Measurements from ENCODE around the gene TCF4. TPM values are rescaled to one million over a fixed set of nuclear protein-coding genes. Genes with fewer than 3 reads are reported as not detected.

Gene TCF4
- total and polyA plus RNA-seq, 7 donors, result 8.6 to 68.9 (median 36.8) TPM

GRCh38 chr18:55382277-55382805 lies 205.7 kb downstream of the TCF4 start:
- intact Hi-C loops (cut with DNase I), result no loop called here
- Histone ChIP-seq H3K27me3 (ENCODE audit: insufficient read depth in 3 of 3, low read length in 2 of 3) (no peaks in the 10 kb centered on the region), H3K9me3 (no peaks in the 10 kb centered on the region), H3K36me3 (ENCODE audit: insufficient read depth in 1 of 2, low read depth in 1 of 2) (no peaks in the 10 kb centered on the region), H3K4me3 (no peak overlapping the region), H3K4me1 (peaks cover 14% of the 10 kb centered on the region), H3K27ac (no peak overlapping the region)
- TF ChIP-seq CTCF (IDR thresholded peaks at IDR 0.05), result no peak
- DNase-seq, result no peak
- 90 to 97% (median 91%) methylated on average over 2 of the region's 2 CpGs for WGBS, 3 donors
- ATAC-seq, result no peak

GRCh38 chr18:55381277-55381676 lies 206.7 kb downstream of the TCF4 start:
- Histone ChIP-seq H3K4me3 (no peak overlapping the region), H3K27ac (no peak overlapping the region)
- no peak for DNase-seq

GRCh38 chr18:55380589-55380988 lies 207.4 kb downstream of the TCF4 start:
- no peaks in the 10 kb centered on the region for H3K27me3 ChIP-seq (ENCODE audit: insufficient read depth in 3 of 3, low read length in 2 of 3)
- H3K4me1 ChIP-seq, result peaks cover 10% of the 10 kb centered on the region
- no peak overlapping the region for H3K27ac ChIP-seq
- ATAC-seq (no peak), DNase-seq (no peak)
- TF ChIP-seq CTCF (IDR thresholded peaks at IDR 0.05), result no peak
- H3K9me3 ChIP-seq, result no peaks in the 10 kb centered on the region
- H3K4me3 ChIP-seq, result no peak overlapping the region
- intact Hi-C loops (cut with DNase I), result no loop called here
- WGBS, 3 donors, result 95 to 98% (median 96%) methylated on average over 7 of the region's 7 CpGs
- no peaks in the 10 kb centered on the region for H3K36me3 ChIP-seq (ENCODE audit: insufficient read depth in 1 of 2, low read depth in 1 of 2)

More at GRCh38 chr18:55381277-55381676, 206.7 kb downstream of the TCF4 start:
- peak; percentile 81 to 90 (median 86) for ATAC-seq
- H3K36me3 ChIP-seq (ENCODE audit: insufficient read depth in 1 of 2, low read depth in 1 of 2), result no peaks in the 10 kb centered on the region
- no peaks in the 10 kb centered on the region for H3K27me3 ChIP-seq (ENCODE audit: insufficient read depth in 3 of 3, low read length in 2 of 3)
- no peaks in the 10 kb centered on the region for H3K9me3 ChIP-seq
- peaks cover 10% of the 10 kb centered on the region for H3K4me1 ChIP-seq
- TF ChIP-seq CTCF (IDR thresholded peaks at IDR 0.05), result no peak
- intact Hi-C loops (cut with DNase I), result no loop called here

- H3K4me1 ChIP-seq, result peaks cover 4% of the 10 kb centered on the region
- no peaks in the 10 kb centered on the region for H3K36me3 ChIP-seq (ENCODE audit: insufficient read depth in 1 of 2, low read depth in 1 of 2)
- H3K9me3 ChIP-seq, result no peaks in the 10 kb centered on the region
- ATAC-seq, result no peak
- no peak for TF ChIP-seq CTCF (IDR thresholded peaks at IDR 0.05)
- DNase-seq, result no peak
- intact Hi-C loops (cut with DNase I), result no loop called here
- no peaks in the 10 kb centered on the region for H3K27me3 ChIP-seq (ENCODE audit: insufficient read depth in 3 of 3, low read length in 2 of 3)
- WGBS, 3 donors, result 73 to 79% (median 74%) methylated on average over 2 of the region's 2 CpGs
- no peak overlapping the region for H3K4me3 ChIP-seq
- no peak overlapping the region for H3K27ac ChIP-seq
These were observed 211.6 kb downstream of the TCF4 start for GRCh38 chr18:55376387-55376786.

GRCh38 chr18:55375930-55376329 lies 212.1 kb downstream of the TCF4 start:
- WGBS, 3 donors, result 87 to 100% (median 97%) methylated on average over 5 of the region's 5 CpGs

More at GRCh38 chr18:55375930-55376329, 212.1 kb downstream of the TCF4 start:
- ATAC-seq (no peak), DNase-seq (no peak)
- H3K27ac ChIP-seq, result no peak overlapping the region
- no peak overlapping the region for H3K4me3 ChIP-seq
- peaks cover 3% of the 10 kb centered on the region for H3K4me1 ChIP-seq
- H3K9me3 ChIP-seq, result no peaks in the 10 kb centered on the region
- intact Hi-C loops (cut with DNase I), result no loop called here
- no peaks in the 10 kb centered on the region for H3K36me3 ChIP-seq (ENCODE audit: insufficient read depth in 1 of 2, low read depth in 1 of 2)
- H3K27me3 ChIP-seq (ENCODE audit: insufficient read depth in 3 of 3, low read length in 2 of 3), result no peaks in the 10 kb centered on the region
- TF ChIP-seq CTCF (IDR thresholded peaks at IDR 0.05), result no peak

Measured in psoas muscle (tissue), 8 donors.